OCI-M1 (cell line): ENCODE results near the gene HMGB1.
"Not testable (repeated sequence)": the region's sequence is repeated elsewhere in the genome, so short reads cannot be mapped to it uniquely, and the experiment has no call there.

Experiments
- DNase-seq: peaks from one replicate; lab custom pipeline; 2025; lab: John Stamatoyannopoulos, UW

HMGB1 gene

DNA sequence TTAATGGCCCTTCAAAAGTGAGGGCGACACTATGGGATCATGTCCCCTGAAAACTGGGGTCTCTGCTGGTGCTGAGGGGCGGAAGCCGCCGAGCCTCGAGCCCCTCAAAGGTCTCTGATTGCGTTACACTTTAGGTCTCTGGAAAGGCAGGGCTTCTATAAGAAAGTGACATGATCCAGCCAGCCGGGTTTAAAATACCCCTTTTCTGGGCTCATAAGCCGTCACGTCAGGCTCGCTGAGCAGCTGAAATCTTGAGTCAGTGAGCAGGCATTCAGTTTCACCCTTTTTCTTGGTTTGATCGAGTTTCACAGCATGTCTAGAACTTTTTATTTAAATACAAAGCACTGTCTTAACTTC, 600 bp upstream of the HMGB1 start:
- DNase-seq: peak; percentile 62

DNA sequence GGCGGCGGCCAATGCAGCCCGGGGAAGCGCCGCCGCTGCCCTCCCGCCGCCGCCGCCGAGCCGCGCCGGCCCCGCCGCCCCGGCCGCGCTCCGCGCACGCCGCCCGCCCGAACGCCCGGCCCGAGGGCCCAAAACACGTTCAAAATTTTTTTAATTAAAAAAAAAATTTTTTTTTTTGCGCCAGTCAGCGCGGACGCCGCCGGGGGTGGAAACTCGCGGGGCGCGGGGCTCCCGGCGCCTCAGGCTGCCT, 468 bp downstream of the HMGB1 start:
- DNase-seq: no peak

DNA sequence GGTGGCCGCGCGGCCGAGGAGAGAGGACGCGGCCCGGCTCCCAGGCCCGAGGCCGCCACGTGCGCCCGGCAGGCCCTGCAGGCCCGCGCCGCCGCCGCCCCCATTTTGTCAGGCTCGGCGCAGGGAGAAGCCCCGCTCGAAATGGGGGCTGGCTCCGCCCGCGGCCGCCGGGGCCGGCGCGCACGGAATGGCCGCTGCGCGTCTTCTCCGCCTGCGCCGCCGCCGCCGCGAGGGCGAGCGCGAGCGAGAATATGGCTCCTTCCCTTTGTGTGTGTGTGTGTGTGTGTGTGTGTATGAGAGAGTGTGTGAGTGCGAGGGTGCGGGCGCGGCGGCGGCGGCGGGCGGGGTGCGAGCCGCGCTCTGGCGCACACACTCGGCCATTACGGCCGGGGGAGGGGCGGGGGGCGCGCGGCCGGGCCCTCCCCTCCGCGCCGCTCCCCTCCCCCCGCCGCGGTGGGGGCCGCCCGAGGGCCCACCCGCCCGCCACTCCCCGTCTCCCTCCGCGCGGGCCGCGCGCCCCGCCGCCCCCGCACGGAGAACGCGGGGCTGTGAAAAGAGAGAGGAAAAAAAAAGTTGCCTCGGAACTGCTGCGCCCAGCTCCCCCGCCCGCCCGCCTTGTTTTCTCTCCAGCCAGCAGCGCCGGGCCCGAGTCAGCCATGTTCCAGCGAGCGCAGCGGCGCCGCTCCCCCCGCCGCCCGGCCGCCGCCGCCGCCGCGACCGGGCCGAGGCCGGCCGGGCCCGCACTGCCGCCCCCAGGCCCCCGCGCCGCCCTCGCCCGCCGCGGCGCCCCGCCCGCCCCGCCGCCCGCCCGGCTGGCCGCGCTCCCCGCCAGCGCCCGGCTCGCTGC, 1.0 kb downstream of the HMGB1 start:
- peak; percentile 63 for DNase-seq

DNA sequence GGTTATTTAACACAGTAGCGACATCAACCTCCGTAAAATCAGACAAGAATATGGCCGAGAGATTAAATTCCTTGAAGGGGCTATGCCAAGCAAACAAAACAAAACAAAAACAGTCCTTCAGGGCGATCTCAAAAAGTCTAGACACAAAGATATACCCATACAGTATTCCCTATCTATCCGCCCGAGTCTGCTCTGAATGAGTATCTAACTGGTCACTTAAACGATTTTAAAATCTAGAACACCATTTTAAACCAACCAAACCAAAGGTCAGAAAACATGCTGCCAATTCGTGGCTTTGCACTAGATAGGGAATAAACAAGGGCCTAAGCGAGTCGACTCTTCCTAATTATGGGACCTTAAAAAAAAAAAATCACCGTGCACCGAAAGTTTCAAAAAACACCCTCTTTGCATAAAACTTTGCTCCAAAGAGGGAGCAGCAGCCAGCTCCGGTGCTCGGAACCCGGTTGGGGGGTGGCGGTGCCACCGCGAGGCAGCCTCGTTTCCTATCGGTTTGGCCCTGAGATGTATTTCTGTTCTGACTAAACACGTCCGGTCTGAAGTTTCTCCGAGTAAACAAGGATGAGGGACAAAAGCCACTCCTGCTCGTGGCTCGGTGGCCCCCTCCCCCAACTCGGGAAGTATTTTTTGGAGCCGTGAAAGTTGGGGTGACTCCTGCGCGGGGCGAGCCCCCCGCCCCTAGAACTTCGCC, 1.8 kb downstream of the HMGB1 start:
- peak; percentile 43 for DNase-seq

DNA sequence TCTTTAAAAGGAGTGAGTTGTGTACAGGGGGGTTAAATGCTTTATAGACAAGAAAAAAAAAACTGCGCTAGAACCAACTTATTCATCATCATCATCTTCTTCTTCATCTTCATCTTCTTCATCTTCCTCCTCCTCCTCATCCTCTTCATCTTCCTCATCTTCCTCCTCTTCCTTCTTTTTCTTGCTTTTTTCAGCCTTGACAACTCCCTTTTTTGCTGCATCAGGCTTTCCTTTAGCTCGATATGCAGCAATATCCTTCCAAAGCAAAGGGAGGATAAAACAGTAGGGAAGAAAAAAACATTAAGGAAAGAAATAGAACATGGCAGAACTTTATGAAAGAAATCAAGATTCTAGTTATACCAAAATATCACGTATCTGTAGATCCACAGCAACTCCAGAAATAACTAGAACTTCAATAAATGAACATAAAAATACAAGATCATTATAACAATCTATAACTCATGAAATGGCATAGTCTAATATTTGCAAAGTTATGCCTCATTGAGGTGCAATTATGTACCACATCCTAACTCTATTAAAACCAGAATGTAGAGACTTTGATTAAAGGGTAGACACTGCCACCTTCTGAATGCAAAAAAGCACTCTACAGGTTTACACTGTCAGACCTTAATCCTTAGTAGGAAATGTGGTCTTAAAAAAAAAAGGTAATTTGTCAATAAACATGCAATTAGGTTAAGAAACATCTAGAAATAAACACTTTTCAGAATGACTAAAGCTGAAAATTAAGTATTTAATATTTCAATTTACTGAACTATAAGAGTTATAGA, 4.3 kb downstream of the HMGB1 start:
- DNase-seq: peak; percentile 16

DNA sequence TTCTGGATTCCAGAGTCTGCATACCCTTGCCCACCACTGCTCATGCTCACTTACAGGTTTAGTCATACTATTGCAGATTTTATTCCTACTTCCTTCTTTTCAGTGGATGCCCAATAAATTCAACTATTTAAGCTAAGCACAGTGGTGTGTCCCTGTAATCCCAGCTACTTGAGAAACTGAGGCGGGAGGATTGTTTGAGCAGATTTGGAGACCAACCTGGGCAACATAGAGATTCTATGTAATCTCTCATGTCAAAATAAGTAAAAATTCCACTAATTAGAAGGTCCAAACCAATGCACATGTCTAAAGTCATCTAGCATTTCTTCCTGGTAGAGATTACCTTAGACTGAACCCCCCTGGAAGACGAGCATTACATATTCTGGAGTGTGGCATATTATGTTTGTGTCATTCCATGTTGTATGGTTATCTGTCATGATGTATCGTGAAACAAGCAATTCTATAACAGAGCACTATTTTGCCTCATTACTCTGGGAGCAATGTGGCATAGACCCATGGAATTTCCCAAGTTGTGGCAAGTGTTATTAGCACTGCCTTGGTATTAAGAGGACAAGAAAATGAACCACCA, 8.3 kb downstream of the HMGB1 start:
- no peak for DNase-seq

DNA sequence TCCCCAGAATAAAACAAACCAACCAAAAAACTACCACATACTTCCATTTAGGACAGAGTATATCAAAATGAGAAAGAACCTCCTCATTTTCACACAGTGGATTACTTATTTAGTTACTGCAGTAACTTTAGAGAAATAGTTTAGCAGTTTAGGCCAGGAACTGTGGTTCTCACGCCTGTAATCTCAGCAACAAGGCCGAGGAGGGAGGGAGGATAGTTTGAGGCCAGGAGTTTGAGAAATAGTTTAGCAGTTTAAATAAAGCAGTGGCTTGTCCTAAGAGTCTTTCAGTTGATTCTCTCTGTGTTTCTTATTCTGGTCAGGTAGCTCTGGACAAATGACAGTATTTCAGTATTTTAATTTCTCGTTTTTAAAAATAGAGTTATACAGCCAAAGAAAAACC, 9.4 kb downstream of the HMGB1 start:
- DNase-seq: no peak

DNA sequence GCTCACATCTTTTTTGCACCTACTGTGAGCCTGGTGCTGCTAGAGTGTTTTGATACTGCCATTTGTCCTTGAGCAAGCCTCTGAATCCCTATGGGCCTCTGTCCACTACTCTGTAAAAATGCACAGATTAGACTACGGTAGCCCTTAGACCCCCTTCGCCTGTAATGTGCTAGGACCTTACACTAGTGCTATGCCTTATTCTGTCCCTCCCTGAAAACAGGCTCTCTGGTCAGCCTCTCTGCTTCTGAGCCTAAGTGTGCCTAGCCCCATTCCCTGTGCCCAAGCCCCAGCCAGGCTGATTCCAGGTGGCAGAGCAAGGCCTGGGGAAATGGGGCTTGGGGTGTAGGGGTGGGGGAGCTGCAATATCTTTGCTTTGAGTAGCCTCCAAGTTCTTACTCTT, 10.7 kb downstream of the HMGB1 start:
- DNase-seq: no peak

DNA sequence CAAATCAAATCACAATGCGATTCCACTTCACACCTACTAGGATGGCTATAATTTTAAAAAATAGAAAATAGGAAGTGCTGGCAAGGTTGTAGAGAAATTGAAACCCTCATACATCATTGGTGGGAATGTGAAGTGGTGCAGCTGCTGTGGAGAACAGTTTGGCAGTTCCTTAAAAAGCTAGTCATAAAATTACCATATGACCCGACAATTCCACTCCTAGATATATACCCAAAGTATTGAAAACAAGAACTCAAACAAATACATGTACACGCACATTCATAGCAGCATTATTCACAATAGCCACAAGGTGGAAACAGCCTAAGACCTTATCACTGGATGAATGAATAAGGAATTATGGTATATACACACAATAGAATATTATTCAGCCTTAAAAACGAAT, 12.0 kb downstream of the HMGB1 start:
- peak; percentile 18 for DNase-seq

DNA sequence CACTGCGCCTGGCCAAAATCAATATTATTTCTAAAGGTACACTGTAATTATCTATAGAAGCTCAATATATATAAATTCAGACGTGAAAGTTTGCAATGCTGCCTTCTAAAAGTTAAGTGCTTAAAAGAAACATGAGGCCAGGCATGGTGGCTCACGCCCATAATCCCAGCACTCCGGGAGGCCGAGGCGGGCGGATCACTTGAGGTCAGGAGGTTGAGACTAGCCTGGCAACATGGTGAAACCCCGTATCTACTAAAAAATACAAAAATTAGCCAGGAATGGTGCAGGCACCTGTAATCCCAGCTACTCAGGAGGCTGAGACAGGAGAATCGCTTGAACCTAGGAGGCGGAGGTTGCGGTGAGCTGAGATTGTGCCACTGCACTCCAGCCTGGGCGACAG, 14.3 kb downstream of the HMGB1 start:
- DNase-seq: not testable (repeated sequence)

DNA sequence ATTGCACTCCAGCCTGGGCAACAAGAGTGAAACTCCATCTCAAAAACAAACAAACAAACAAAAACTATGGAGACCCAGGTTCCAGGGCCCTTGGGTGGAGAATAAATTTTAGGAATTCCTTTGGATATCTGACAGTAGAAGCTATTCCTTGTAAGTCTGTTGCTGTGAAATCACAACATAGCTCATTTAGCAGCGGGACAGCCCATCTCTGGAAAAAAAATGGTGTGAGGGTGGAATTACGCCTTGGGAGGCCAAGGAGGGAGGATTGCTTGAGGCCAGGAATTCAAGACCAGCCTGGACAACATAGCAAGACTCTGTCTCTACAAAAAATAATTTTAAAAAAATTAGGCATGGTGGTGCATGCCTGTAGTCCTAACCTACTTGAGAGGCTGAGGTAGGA, 15.7 kb downstream of the HMGB1 start:
- DNase-seq: no peak

DNA sequence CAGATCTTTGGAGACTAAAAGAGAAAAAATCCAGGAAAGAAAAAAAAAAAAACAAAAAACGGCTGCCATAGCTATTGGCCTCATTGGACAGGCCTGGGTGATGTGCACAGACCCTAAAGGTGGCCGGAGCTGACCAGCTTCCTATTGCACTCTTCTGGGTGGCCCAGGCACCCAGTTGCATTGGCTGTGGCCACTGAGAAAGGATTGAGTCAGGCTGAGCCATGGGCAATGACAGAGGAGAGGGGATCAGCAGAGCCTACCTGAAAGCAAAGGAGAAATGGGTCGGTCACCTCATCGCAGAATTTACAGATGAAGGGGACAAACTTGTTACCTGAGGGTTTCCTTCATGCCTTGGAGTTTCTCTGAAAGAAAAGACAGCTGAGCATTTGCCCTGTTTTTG, 17.3 kb downstream of the HMGB1 start:
- DNase-seq: no peak

DNA sequence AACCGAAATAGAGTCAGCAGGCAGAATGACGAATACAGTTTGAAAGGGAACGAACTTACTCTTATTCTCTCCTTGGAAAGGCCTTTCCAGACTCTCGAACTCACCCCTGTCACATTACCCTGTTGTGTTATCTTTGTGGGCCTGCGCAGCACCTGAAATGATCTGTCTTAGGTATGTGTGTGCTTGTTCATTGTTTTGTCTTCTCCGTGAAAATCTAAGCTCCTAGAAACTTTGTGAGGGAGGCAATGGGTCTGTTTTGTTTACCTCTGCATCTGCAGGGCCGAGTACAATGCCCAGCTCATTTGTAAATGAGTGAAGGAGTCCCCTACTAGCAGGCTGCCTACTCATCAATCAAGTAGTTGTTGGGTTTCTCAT, 19.6 kb downstream of the HMGB1 start:
- DNase-seq: no peak

DNA sequence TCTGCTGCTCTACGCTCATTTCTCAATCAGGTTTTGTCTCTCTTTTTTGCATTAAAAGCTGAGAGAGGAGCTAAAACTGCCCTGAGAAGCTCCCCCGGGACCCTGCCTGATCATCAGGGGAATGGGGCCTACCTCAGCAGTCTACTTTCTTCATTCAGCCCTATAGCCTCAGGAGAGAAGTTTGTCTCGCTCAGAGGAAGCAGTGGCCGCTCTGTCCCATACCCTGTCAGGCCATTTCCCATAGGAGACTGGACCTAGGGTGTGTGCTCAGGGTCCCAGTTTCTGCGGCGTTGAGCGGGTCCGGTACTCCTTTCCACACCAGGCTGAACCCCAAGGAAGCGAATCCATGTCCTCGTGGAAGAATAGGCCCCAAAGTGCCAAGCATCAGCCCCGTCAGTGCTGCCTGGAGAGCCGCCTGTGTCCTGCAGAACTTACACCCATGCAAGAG, 21.8 kb downstream of the HMGB1 start:
- DNase-seq: no peak

DNA sequence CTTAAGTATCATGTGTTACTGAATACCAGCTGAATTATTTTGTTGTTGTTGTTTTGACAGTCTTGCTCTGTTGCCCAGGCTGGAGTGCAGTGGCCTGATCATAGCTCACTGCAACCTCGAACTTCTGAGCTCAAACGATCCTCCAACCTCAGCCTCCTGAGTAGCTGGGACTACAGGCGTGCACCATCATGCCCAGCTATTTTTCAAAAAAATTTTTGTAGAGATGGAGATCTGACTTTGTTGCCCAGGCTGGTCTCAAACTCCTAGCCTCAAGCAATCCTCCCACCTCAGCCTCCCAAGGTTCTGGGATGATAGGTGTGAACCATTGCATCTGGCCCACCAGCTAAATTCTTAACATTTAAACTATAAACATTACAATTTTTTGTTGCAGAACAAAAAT, 22.2 kb downstream of the HMGB1 start:
- DNase-seq: not testable (repeated sequence)

DNA sequence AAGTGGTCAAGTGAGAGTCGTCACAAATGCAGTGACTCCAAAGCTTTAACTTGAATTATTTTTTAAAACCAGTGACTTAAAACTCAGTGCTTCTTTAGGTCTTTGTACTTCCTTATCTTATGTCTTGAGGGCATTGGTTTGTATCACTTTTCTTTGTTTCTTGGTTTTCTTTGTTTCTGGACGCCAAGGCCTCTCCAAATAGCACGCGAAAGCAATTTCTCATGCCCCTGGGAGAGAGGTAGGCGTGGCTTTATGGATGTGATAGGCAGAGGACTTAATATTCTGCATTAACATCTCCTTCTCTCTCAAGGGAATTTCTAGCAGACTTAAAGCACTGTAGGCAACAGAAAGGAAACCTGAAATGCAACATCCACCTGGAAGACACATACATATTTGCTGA, 22.8 kb downstream of the HMGB1 start:
- DNase-seq: no peak

DNA sequence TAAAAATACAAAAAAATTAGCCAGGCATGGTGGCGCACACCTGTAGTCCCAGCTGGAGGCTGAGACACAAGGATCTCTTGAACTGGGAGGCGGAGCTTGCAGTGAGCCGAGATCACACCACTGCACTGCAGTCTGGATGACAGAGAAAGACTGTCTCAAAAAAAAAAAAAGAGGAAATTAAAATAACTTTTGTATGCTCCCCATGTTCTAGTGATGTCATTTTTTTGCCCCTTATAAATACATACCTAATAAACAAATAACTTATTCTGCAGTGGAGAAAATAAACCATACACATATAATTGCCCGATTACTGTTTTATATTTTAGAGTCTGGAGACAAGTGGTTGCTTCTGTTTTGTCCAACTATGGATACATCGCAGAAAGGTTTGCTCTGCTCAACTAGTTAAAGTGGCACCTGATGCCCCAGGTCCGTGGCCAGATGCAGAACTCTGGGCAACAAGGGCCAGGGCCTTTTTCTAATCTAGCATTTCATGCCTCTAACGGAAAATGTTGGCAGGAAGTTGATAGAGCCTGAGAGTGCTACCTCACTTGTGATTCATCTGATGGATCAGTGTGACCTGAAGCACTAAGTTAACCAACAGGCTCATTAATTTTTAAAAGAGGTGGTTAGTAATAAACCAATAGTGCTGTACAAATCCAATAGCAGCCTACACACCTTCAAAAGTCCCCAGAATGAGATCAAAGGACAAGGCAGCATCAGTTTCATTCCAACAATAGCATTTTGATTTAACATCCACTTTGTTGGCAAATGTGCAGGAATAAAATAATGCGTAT, 24.6 kb downstream of the HMGB1 start:
- no peak for DNase-seq

DNA sequence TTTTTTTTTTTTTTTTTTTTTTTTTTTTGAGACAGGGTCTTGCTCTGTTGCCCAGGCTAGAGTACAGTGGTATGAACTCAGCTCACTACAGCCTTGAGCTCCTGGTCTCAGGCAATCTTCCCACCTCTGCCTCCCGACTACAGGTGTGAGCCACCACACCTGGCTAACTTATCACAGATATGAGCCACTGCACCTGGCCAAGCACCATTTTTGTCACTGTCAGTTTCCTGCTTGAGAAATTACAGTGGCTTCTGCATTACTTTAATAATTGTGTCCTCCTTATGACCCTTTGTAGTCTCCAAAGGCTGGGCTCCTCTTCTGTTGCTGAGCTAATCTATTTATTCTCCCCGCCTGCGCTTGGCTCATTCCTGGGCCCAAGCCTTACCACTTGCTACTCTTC, 27.4 kb downstream of the HMGB1 start:
- no peak for DNase-seq

DNA sequence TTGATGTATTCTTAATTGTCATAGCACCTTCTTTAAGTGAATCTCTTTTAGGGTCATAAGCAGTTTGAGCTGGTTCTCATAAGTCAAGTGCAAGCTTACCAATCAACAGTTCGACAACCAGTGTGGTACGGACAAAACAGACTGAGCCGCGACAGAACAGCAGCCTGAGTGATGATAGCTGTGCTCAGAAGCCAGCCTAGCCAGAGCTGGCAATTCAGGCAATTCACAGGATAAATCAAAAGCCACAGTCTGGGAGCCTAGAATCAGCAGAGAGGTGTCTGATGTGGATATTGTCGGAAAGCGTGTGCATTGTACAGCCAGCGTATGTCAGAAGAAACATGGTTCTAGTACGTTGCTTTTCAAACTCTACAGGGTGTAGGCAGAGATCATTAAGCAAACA, 28.6 kb downstream of the HMGB1 start:
- no peak for DNase-seq

DNA sequence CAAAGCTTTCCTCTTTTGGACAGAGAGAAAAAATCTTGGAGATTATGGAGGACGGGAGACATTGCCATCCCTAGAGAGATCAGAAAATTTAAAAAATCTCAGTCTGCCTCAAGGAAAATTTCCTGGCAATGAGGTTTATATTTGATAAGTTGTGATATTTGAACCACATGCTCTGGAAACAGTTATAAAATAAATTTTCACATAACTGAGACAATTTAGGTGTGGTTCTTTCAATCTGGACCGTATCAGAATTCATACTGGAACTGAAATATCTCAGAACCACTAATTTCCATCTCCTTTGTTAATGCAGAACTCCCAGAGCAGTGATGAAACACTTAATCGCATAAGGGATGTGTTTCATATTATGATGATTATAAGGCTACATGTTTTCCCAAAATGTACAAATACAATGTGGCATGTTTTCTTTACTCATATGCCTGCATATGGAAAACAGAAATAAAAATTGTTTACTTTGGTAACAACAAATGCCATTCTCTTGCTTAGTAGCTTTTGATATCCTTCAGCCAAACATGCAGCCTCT, 29.8 kb downstream of the HMGB1 start:
- DNase-seq: no peak

DNA sequence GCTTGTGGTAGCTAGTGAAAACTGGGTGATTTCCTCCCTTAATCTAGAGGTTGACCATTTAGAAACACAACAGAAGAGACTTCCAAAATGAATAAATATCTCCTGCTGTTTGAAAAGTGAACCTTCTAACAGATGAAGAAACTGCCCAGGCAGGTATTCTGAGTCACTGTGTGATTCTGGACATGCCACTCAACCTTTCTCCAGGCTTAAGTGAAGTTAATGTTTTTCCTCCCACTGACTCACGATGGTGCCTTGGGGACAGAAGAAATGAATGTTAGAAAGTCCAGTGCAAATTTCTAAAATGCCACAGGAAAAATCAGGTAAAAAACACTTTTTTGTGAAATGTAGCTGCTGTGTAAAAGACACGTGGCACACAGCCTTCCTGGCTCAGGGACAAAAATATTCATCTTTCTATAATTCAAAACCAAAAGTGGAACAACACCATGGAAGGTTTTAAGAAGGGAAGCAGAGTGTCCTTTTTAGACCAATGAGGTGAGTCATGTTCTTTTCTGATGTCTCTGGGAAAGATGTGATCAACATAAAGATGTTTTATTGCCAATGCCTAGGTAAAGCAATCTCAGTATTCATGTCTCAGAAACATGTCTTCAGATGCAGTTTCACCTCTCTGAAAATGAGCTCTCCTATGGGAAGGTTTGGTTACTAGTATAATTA, 34.3 kb downstream of the HMGB1 start:
- no peak for DNase-seq
